Testis (tissue), 2 donors: ENCODE results near the gene SOD3.

Experiments used
- CTCF ChIP-seq, 3 experiments: fragments of 450-650 bp in 2 of 3; fragments of 200-600 bp in 1 of 3; sonication (generic) in 1 of 3; IDR thresholded peaks; one replicate each; pipeline ENCODE4 v1.5.1; 2016 to 2019; ENCODE audit warnings: antibody characterized with exemption in 3 of 3, mild to moderate bottlenecking in 2 of 3, moderate library complexity in 1 of 3
- POLR2A ChIP-seq: fragments of 450-650 bp; IDR thresholded peaks from one replicate; pipeline ENCODE4 v1.6.1; 2017; ENCODE audit warnings: antibody characterized with exemption, mild to moderate bottlenecking, moderate library complexity

DNA sequence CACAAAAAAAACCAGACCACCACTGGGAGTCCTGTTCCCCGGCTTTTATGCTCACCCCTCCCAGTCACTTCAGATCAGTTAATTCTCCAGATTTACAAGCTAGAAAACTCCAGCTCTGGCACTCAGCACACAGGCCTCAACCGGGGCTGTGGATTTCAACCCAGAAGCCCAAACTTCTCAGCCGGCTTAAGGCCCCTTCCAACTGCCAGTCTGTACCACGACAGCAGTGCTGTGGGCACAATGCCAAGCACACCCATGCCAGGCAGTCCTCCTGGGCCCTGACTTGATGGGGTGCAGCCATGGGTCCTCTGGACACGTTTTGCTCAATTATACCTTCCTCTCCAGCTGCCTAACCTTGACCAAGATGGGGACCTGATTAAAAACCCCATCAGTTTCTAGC, 12.2 kb downstream of the SOD3 start:
- no peak for TF ChIP-seq CTCF (IDR thresholded peaks at IDR 0.05)
- no peak for TF ChIP-seq POLR2A
